H1 (cell line): Measurements from ENCODE around the gene DAZL.

Experiments
- CBX8 ChIP-seq: fragments of 300-800, 300-1000 bp; sonication (generic); IDR thresholded peaks from 2 replicates; pipeline ENCODE4 v1.7.1; 2016; ENCODE audit warnings: low read depth, low read length, borderline replicate concordance
- POLR2AphosphoS5 ChIP-seq: IDR thresholded peaks from 2 replicates; pipeline ENCODE4 v1.6.1; 2011; ENCODE audit warnings: low read depth, low read length
- TF ChIP-seq, protein P1 (sequence below), 3 experiments: IDR thresholded peaks; 1 replicate in 2 of 3; 2 replicates in 1 of 3; pipeline versions ENCODE4 v1.5.1 to v1.6.1; 2011; ENCODE audit warnings: low read length in 3 of 3, mild to moderate bottlenecking in 3 of 3, inconsistent platforms in 2 of 3, low read depth in 1 of 3, moderate library complexity in 1 of 3; ENCODE audit not compliant: insufficient read depth in 1 of 3; ENCODE audit errors: control extremely low read depth in 1 of 3

DNA sequence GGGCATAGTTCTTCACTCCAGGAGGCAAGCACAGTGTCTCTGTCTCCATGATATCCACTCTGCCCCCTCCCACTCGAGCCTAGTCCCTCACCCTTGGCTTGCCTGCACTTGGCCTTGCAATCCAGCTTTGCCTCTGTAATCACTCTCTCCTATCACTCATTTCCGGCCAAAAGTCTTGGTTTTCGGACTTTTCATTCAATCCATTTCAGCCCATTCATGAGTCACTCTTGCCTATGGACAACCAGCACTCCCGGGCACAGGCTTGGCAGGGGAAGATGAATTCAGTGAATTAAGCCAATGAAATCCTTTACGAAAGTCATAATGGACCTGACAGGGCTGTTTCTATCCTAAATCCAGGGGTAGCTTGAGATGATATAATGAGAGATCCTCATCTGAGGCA, 21.7 kb downstream of the DAZL start:
- TF ChIP-seq, protein P1, sequence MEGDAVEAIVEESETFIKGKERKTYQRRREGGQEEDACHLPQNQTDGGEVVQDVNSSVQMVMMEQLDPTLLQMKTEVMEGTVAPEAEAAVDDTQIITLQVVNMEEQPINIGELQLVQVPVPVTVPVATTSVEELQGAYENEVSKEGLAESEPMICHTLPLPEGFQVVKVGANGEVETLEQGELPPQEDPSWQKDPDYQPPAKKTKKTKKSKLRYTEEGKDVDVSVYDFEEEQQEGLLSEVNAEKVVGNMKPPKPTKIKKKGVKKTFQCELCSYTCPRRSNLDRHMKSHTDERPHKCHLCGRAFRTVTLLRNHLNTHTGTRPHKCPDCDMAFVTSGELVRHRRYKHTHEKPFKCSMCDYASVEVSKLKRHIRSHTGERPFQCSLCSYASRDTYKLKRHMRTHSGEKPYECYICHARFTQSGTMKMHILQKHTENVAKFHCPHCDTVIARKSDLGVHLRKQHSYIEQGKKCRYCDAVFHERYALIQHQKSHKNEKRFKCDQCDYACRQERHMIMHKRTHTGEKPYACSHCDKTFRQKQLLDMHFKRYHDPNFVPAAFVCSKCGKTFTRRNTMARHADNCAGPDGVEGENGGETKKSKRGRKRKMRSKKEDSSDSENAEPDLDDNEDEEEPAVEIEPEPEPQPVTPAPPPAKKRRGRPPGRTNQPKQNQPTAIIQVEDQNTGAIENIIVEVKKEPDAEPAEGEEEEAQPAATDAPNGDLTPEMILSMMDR (IDR thresholded peaks at IDR 0.05; ENCODE audit: control extremely low read depth in 1 of 3, insufficient read depth in 1 of 3, low read depth in 1 of 3, low read length in 3 of 3), result no peak
- TF ChIP-seq POLR2AphosphoS5 (no peak), CBX8 (no peak)
